GM19395 (cell line): ENCODE measurements around the gene CILP.
"Not testable (repeated sequence)": the region's sequence is repeated elsewhere in the genome, so short reads cannot be mapped to it uniquely, and the experiment has no call there.

Experiments
- ATAC-seq: cut with Tn5 transposase; IDR thresholded peaks from one replicate; pipeline ENCODE4 v1.9.1; 2021; ENCODE audit warnings: mild to moderate bottlenecking, moderate library complexity; ENCODE audit not compliant: unreplicated experiment

The CILP gene

GRCh38 chr15:65226901-65227300, 15.6 kb upstream of the CILP start:
- ATAC-seq, result not testable (repeated sequence)

DNA sequence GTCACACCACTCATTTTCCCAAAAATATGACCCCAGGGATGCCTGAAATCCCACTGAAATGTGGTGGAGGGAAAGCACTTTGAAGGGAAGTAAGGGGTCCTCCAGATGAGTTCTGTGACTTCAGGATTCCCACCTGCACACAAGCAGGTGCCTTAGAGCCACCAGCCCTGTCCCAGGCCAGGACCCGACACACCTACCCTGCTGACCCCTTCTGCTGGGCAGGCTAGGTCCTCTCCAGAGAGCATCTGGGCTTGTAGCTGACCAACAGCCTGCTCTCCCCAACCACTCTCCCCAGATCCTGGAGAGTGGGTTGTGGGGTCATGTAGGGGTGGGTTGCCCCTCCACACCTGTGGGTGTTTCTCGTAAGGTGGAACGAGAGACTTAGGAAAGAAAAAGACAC, 14.9 kb upstream of the CILP start:
- ATAC-seq, result no peak

DNA sequence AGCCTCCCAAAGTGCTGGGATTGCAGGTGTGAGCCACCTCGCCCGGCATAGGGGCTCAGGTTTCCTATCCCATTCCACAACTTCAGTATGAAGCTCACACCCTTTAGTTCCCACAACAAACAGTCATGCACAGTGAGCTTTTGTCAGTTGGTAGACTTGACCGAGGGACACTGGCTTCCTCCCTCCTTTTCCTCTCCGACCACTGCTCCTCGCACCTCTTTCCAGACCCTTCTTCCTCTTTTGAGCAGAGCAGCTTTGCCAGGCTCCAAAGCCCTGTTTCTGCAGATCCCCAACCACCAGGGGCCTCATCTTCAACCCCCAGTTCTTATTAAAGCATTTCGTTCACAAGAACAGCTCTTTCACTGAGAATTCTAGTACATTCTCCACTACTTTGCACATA, 12.7 kb upstream of the CILP start:
- no peak for ATAC-seq

GRCh38 chr15:65222891-65223290, 11.6 kb upstream of the CILP start:
- no peak for ATAC-seq

DNA sequence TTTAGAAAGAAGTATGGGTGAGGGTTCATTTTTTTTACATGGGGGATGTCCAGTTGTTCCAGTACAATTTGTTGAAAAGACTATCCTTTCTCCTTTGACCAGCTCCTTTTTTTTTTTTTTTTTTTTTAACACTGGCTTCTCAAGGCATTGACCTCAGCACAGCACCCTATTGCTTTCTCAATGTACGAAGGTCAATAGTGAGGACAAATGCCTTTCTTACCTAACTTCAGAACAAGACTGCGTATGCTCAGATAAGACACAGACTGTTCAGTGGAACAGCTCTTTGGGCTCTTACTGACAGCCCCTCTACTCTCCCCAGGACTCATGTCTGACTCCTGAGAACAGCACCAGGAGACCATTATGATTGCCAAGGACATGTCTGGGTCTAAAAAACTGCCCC, 10.4 kb upstream of the CILP start:
- no peak for ATAC-seq

- ATAC-seq, result no peak
Observed at GRCh38 chr15:65219137-65219536, 7.9 kb upstream of the CILP start.

DNA sequence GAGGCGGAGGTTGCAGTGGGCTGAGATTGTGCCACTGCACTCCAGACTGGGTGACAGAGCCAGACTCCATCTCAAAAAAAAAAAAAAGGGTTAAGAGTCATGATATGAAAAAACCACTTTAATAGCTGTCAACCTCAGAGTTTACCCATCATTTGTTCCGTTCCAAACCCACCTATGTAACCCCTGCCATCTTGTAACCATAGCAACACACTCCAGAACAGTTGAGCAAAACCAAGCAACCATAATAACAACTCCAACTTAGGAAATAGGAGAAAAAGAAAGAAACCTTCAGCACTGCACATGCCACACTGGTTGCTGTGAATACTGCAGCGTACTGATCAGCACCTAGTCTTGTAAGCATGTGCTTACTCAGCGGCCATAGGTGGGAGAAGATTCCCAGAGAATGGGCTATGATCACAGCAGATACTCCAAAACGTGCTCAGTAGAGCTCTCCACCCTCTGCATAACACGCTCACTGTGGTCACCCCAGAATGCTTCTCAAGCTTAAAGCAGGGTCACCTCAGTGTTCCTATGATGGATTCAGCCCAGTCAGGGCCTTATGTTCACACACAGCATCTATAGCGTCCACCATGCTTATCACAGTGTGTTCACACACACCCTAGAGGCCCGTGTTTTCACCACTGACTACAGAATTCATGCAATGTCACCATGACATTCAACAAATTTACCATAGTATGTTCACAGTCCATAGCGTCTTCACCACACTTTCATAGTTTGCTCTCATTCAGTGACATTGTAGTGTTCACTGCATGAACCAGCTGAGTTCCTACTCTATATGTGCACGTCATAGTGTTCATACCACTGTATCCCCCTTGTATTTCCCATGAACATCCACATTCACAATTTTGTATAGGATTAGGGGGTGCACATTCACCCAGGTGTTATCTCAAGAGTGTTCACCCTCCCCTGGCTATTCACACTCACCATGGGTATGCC, 6.5 kb upstream of the CILP start:
- ATAC-seq, result no peak

GRCh38 chr15:65215496-65215895, 4.2 kb upstream of the CILP start:
- no peak for ATAC-seq

- ATAC-seq, result no peak
Observed at GRCh38 chr15:65214010-65214409, 2.7 kb upstream of the CILP start.

GRCh38 chr15:65213241-65213640, 2.0 kb upstream of the CILP start:
- no peak for ATAC-seq

GRCh38 chr15:65212097-65212496, 824 bp upstream of the CILP start:
- ATAC-seq, result no peak

DNA sequence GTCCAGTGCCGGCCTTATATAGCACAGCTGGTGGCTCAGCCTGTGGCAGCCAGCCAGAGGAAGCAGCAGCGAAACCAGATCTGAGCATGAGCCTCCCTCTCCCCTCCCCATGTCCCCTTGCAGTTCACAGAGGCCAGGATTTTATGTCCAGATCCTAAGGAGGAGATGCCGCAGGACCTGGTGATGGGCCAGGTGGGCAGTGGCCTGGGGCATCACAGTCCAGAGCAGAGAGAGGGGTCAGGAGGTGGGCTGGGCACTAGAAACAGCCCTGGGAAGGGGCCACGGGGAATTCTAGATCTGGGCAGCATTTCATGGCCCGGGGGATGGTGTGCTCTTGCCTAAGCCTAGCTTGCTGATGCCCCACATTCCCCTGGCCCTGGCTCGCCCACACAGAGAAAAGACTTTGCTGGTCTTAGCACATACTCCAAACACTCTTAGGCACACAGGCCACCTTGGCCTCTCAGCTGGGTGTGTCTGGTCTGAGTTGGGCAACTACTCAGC, 259 bp upstream of the CILP start:
- ATAC-seq, result no peak

DNA sequence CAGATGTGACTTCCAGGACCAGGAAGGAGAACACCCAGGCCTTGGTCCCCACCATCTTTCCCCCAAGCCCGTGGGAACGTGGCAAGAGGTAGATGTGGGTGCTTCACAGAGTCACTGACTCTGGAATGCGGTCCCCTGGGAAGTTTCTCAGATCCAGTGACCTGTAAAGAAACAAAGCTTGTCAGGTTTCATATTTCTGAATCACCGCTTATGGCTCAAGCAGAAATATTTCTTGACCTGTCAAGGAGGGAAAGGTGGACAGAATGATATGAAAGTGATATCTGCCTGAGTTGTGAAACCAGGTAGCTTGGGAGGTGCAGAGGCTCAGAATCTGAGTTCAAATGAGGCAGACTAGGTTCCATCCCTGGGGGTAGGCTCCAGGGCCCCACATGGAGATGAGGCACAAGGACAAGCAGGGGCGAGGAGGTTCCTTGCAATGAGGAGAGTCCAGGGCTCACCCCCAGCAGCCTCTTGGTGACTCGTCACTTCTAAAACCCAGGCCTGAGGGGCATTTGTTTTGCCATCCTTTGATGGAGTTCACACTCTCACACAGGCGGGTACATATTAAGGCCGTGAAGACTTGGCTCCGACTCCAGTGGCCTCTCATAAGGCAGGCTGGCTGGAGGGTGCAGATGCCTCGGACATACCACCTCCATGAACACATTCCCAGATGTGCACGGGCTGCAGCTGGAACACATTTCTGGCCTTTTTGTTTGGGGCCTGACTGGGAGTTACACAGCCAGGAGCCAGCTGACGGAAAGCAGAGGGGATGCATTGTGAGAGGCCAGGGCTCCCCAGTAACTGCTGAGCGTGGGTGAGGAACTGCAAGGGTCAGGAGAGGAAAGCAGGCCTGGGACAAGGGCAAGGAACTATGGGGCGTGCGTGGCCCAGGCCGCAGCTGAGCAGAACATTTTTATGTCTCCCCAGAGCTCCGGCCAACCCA, 1.3 kb downstream of the CILP start:
- ATAC-seq, result no peak

DNA sequence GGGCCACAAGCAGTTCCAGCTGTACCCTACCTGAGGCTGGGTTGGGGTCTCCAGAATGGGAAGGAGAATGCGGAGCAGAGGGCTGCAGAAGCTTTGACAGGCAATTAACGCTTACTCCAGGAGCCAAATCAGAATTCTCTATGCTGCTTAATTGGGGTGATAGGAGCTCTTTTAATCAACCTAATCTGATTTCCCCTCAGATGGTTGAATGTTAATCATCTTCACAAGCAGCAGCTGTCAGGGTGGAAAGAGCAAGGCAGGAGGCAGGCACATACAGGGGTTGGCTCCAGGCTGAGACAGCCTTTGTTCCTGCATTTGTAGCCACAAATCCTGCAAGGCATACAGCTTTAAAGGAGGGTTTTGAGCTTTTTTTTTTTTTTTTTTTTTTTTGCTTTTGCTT, 2.6 kb downstream of the CILP start:
- no peak for ATAC-seq

GRCh38 chr15:65207280-65207840, 3.9 kb downstream of the CILP start:
- ATAC-seq, result no peak

DNA sequence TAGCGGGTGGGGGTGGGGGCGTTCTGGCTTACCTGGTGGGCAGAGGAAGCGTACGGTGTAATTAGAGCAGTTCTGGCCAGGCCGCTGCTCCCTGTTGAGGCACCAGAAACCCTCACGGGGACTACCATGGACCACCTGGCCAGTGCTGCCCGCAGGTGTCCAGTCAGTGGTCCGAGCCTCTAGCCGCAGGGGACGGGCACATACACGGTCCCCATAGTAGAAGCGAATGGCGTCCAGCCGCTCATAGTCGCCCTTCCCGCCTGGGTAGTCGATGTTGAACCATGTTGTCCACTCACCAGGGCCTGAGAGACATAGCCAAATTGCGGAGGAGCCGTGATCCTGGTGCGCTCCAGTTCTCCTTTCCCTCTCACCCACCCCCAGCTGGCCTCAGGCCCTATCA, 4.5 kb downstream of the CILP start:
- no peak for ATAC-seq

DNA sequence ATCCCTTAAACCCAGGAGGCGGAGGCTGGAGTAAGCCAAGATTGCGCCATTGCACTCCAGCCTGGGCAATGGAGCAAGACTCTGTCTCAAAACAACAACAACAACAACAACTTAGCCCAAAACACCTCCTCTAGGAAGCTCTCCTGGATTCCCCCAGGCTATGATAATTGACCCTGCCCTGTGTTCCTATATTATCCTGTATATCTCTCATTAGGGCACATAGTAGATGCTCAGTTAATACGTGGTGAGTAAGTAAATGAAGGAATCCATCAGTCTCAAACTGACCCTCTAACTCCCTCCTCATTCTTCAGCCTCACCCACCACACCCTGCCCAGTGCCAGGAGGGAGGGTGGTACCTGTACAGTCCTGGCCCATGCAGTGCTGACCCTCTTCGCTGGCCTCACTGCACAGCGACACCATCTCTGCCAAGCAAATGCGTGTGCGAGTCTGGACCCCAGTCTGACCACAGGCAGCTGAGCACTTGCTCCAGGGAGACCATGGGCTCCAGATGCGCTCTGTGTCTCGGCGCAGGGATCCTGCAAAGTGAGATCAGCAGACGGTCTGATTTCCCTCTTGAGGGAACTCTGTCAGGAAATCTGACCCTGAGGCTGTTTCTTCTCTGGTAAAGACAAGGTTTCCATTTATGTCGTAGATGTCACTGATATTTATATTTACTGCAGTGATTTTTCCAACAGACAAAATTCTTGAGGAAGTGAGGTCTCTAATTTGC, 6.2 kb downstream of the CILP start:
- no peak for ATAC-seq

- no peak for ATAC-seq
Observed at GRCh38 chr15:65204236-65204930, 6.9 kb downstream of the CILP start.

GRCh38 chr15:65201918-65202317, 9.4 kb downstream of the CILP start:
- ATAC-seq, result no peak

- ATAC-seq, result no peak
Observed at GRCh38 chr15:65198571-65198970, 12.7 kb downstream of the CILP start.
